Endothelial cell (in vitro differentiated cells): ENCODE measurements around the gene JMJD8. TPM values are rescaled to one million over a fixed set of nuclear protein-coding genes. Genes with fewer than 3 reads are reported as not detected.

Source experiments
- DNase-seq: peaks from one replicate; pipeline ENCODE4 v3.0.0; 2021; ENCODE audit warnings: low spot score
- H3K27ac Mint-ChIP-seq: one replicate; pipeline ENCODE4 v1.8.0; 2021; ENCODE audit warnings: mixed read lengths, inconsistent platforms; ENCODE audit not compliant: unreplicated experiment
- H3K27me3 Mint-ChIP-seq: one replicate; pipeline ENCODE4 v1.8.0; 2021; ENCODE audit warnings: mild to moderate bottlenecking, moderate library complexity, mixed read lengths, inconsistent platforms; ENCODE audit not compliant: unreplicated experiment
- H3K36me3 Mint-ChIP-seq: one replicate; pipeline ENCODE4 v1.8.0; 2021; ENCODE audit warnings: mild to moderate bottlenecking, low read depth, mixed read lengths, inconsistent platforms; ENCODE audit not compliant: unreplicated experiment
- H3K4me1 Mint-ChIP-seq: one replicate; pipeline ENCODE4 v1.8.0; 2021; ENCODE audit warnings: mild to moderate bottlenecking, mixed read lengths, inconsistent platforms; ENCODE audit not compliant: unreplicated experiment
- H3K4me3 Mint-ChIP-seq: one replicate; pipeline ENCODE4 v1.8.0; 2021; ENCODE audit warnings: mild to moderate bottlenecking, mixed read lengths, inconsistent platforms; ENCODE audit not compliant: unreplicated experiment
- H3K9me3 Mint-ChIP-seq: one replicate; pipeline ENCODE4 v1.8.0; 2021; ENCODE audit warnings: mixed read lengths, inconsistent platforms; ENCODE audit not compliant: unreplicated experiment
- CTCF ChIP-seq: fragments of 200-600 bp; sonication (generic); IDR thresholded peaks from one replicate; pipeline ENCODE4 v1.5.0; 2021; ENCODE audit warnings: antibody characterized with exemption; ENCODE audit not compliant: unreplicated experiment
- total RNA-seq: library from RNA; stranded (reverse); fragmentation: NEBNext Ultra II Directional; extraction: Animal tissue kit (Norgen Biotek cat#: 25700); gene quantifications from one replicate; pipeline ENCODE4 v1.2.1, GENCODE V29; 2021; ENCODE audit not compliant: unreplicated experiment

The JMJD8 gene
- total RNA-seq, 1 donor from 2014 or later, result 31.6 TPM

GRCh38 chr16:638034-638543 lies 46.0 kb downstream of the JMJD8 start:
- DNase-seq, result no peak
- no peak overlapping the region for H3K4me3 Mint-ChIP-seq
- H3K9me3 Mint-ChIP-seq, result no peaks in the 10 kb centered on the region
- H3K27ac Mint-ChIP-seq, result no peak overlapping the region
- H3K27me3 Mint-ChIP-seq, result peaks cover 8% of the 10 kb centered on the region
- H3K4me1 Mint-ChIP-seq, result peaks cover 6% of the 10 kb centered on the region
- no peak for TF ChIP-seq CTCF
- no peaks in the 10 kb centered on the region for H3K36me3 Mint-ChIP-seq

GRCh38 chr16:637081-638018 lies 46.8 kb downstream of the JMJD8 start:
- Mint-ChIP-seq H3K9me3 (no peaks in the 10 kb centered on the region), H3K36me3 (no peaks in the 10 kb centered on the region), H3K4me1 (peaks cover 6% of the 10 kb centered on the region), H3K27ac (no peak overlapping the region), H3K27me3 (peaks cover 8% of the 10 kb centered on the region), H3K4me3 (peak overlapping the region; percentile 94)
- DNase-seq, result peak; percentile 88
- no peak for TF ChIP-seq CTCF

- DNase-seq, result peak; percentile 88
- Mint-ChIP-seq H3K36me3 (no peaks in the 10 kb centered on the region), H3K4me1 (peaks cover 6% of the 10 kb centered on the region), H3K27me3 (peaks cover 8% of the 10 kb centered on the region), H3K4me3 (peak within 1 kb of the TSS; percentile 94), H3K9me3 (no peaks in the 10 kb centered on the region), H3K27ac (peak within 1 kb of the TSS; percentile 92)
- no peak for TF ChIP-seq CTCF
Observed at GRCh38 chr16:636206-637080, 47.7 kb downstream of the JMJD8 start, which contains the start of gene METTL26. TSS of gene METTL26 (minus strand) at chr16:636305. CDS start at chr16:636290, 15 bp downstream.

GRCh38 chr16:635573-636205 lies 48.4 kb downstream of the JMJD8 start:
- H3K27ac Mint-ChIP-seq, result no peak overlapping the region
- H3K4me3 Mint-ChIP-seq, result peak overlapping the region; percentile 67
- H3K36me3 Mint-ChIP-seq, result no peaks in the 10 kb centered on the region
- no peak for TF ChIP-seq CTCF
- no peaks in the 10 kb centered on the region for H3K9me3 Mint-ChIP-seq
- H3K27me3 Mint-ChIP-seq, result peaks cover 8% of the 10 kb centered on the region
- DNase-seq, result peak; percentile 4
- peaks cover 6% of the 10 kb centered on the region for H3K4me1 Mint-ChIP-seq
